HG03457 (cell line): ENCODE data around the gene HES3.
"Not testable (repeated sequence)": the region's sequence is repeated elsewhere in the genome, so short reads cannot be mapped to it uniquely, and the experiment has no call there.

Experiments used
- ATAC-seq: cut with Tn5 transposase; IDR thresholded peaks from one replicate; pipeline ENCODE4 v1.9.1; 2021; ENCODE audit warnings: moderate number of reproducible peaks; ENCODE audit not compliant: unreplicated experiment

HES3 gene

GRCh38 chr1:6218375-6219164, 25.4 kb upstream of the HES3 start:
- no peak for ATAC-seq

GRCh38 chr1:6219641-6220040, 24.3 kb upstream of the HES3 start:
- ATAC-seq = not testable (repeated sequence)

- no peak for ATAC-seq
Observed at GRCh38 chr1:6220236-6220635, 23.7 kb upstream of the HES3 start.

GRCh38 chr1:6221210-6221784, 22.7 kb upstream of the HES3 start:
- no peak for ATAC-seq

- no peak for ATAC-seq
Observed at GRCh38 chr1:6222636-6223035, 21.3 kb upstream of the HES3 start.

GRCh38 chr1:6223617-6224016, 20.4 kb upstream of the HES3 start:
- ATAC-seq = no peak

- no peak for ATAC-seq
Observed at GRCh38 chr1:6224718-6225117, 19.3 kb upstream of the HES3 start.

GRCh38 chr1:6225651-6226050, 18.3 kb upstream of the HES3 start:
- no peak for ATAC-seq

GRCh38 chr1:6233376-6233775, 10.6 kb upstream of the HES3 start:
- ATAC-seq = no peak

GRCh38 chr1:6234502-6235295, 9.3 kb upstream of the HES3 start:
- ATAC-seq = no peak

GRCh38 chr1:6235296-6235677, 8.7 kb upstream of the HES3 start:
- no peak for ATAC-seq

GRCh38 chr1:6237093-6237492, 6.9 kb upstream of the HES3 start:
- ATAC-seq = no peak

GRCh38 chr1:6239213-6239752, 4.7 kb upstream of the HES3 start:
- no peak for ATAC-seq

GRCh38 chr1:6239950-6240768, 3.8 kb upstream of the HES3 start:
- no peak for ATAC-seq

- no peak for ATAC-seq
Observed at GRCh38 chr1:6241107-6241886, 2.7 kb upstream of the HES3 start.

- ATAC-seq = no peak
Observed at GRCh38 chr1:6241887-6242740, 1.9 kb upstream of the HES3 start.

- no peak for ATAC-seq
Observed at GRCh38 chr1:6243053-6243834, 735 bp upstream of the HES3 start.

GRCh38 chr1:6244401-6245049, 546 bp downstream of the HES3 start:
- no peak for ATAC-seq
